ENCODE data around the gene CFHR5. TPM values are rescaled to one million over a fixed set of nuclear protein-coding genes. Genes with fewer than 3 reads are reported as not detected.

Gene CFHR5
- total and polyA plus RNA-seq, 8 donors: 0.06 TPM; not detected in 7

- Histone ChIP-seq H3K9me3 (no peaks in the 10 kb centered on the region), H3K4me3 (no peak overlapping the region), H3K4me1 (no peaks in the 10 kb centered on the region), H3K36me3 (no peaks in the 10 kb centered on the region), H3K27me3 (no peaks in the 10 kb centered on the region), H3K27ac (no peak overlapping the region)
- intact Hi-C loops (cut with DNase I): no loop called here
- ATAC-seq (no peak), DNase-seq (no peak), FAIRE-seq (no peak)
- TF ChIP-seq, protein P1, sequence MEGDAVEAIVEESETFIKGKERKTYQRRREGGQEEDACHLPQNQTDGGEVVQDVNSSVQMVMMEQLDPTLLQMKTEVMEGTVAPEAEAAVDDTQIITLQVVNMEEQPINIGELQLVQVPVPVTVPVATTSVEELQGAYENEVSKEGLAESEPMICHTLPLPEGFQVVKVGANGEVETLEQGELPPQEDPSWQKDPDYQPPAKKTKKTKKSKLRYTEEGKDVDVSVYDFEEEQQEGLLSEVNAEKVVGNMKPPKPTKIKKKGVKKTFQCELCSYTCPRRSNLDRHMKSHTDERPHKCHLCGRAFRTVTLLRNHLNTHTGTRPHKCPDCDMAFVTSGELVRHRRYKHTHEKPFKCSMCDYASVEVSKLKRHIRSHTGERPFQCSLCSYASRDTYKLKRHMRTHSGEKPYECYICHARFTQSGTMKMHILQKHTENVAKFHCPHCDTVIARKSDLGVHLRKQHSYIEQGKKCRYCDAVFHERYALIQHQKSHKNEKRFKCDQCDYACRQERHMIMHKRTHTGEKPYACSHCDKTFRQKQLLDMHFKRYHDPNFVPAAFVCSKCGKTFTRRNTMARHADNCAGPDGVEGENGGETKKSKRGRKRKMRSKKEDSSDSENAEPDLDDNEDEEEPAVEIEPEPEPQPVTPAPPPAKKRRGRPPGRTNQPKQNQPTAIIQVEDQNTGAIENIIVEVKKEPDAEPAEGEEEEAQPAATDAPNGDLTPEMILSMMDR (IDR thresholded peaks at IDR 0.05): no peak
- 86 to 90% methylated on average over 3 of the region's 3 CpGs for WGBS, 2 donors
Observed at GRCh38 chr1:197036861-197037260, 59.5 kb downstream of the CFHR5 start.

GRCh38 chr1:197041486-197042353, 64.4 kb downstream of the CFHR5 start:
- no peak for ATAC-seq
- no peak for DNase-seq
- Histone ChIP-seq H3K9me3 (no peaks in the 10 kb centered on the region), H3K4me1 (no peaks in the 10 kb centered on the region), H3K27me3 (no peaks in the 10 kb centered on the region), H3K4me3 (no peak overlapping the region), H3K36me3 (no peaks in the 10 kb centered on the region), H3K27ac (no peak overlapping the region)
- FAIRE-seq: no peak
- TF ChIP-seq, protein P1 (IDR thresholded peaks at IDR 0.05): no peak
- 64 to 74% methylated on average over 7 of the region's 7 CpGs for WGBS, 2 donors
- intact Hi-C loops (cut with DNase I): no loop called here

- Histone ChIP-seq H3K27ac (no peak overlapping the region), H3K9me3 (no peaks in the 10 kb centered on the region), H3K4me3 (no peak overlapping the region), H3K36me3 (no peaks in the 10 kb centered on the region), H3K27me3 (no peaks in the 10 kb centered on the region), H3K4me1 (no peaks in the 10 kb centered on the region)
- ATAC-seq: no peak
- DNase-seq: no peak
- 56 to 66% methylated on average over 2 to 4 of the region's 4 CpGs for WGBS, 2 donors
- no peak for FAIRE-seq
- TF ChIP-seq, protein P1 (IDR thresholded peaks at IDR 0.05): no peak
- intact Hi-C loops (cut with DNase I): no loop called here
Observed at GRCh38 chr1:197042676-197043341, 65.5 kb downstream of the CFHR5 start.

DNA sequence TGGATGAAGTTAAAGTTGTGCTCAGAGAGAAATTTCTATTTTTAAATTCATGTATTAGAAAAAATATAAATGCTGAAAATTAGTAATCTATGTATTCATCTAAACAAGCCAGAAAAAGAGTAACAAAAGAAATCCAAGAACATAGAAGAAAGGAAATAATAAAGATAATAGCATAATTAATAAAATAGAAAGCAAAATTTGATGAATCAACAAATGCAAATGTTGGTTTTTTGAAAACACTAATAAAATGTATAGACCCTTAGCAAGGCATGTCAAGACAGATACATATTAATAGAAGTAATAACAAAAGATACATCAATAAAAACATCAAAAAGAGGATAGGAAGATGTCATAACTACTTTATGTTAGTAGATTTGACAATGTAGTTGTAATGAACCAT, 71.7 kb downstream of the CFHR5 start:
- Histone ChIP-seq H3K27ac (no peak overlapping the region), H3K4me3 (no peak overlapping the region), H3K27me3 (no peaks in the 10 kb centered on the region), H3K4me1 (no peaks in the 10 kb centered on the region), H3K36me3 (no peaks in the 10 kb centered on the region), H3K9me3 (no peaks in the 10 kb centered on the region)
- ATAC-seq: no peak
- intact Hi-C loops (cut with DNase I): no loop called here
- DNase-seq: no peak
- no peak for FAIRE-seq
- TF ChIP-seq, protein P1 (IDR thresholded peaks at IDR 0.05): no peak

Other genes with a start within 250 kb of the CFHR5 start
- gene CFHR3, start 202.7 kb upstream of the CFHR5 start, total RNA-seq: under 1 TPM in 2 of 6 donors, not detected in 4; 0.09 TPM
- gene CFHR3, start 202.7 kb upstream of the CFHR5 start, polyA plus RNA-seq: under 1 TPM in 1 of 2 donors, not detected in 1; 0.15 TPM
- gene CFHR1, start 157.8 kb upstream of the CFHR5 start, total RNA-seq: under 1 TPM in 2 of 6 donors, not detected in 4; 0.17 to 0.44 TPM
- gene CFHR1, start 157.8 kb upstream of the CFHR5 start, polyA plus RNA-seq: under 1 TPM in 1 of 2 donors, not detected in 1; 0.61 TPM
- under 1 TPM in 1 of 6 donors, not detected in 5; 0.35 TPM for gene CFHR4, start 89.5 kb upstream of the CFHR5 start, total RNA-seq
- not detected for gene CFHR4, start 89.5 kb upstream of the CFHR5 start, polyA plus RNA-seq
- gene CFHR2, start 33.8 kb upstream of the CFHR5 start, total RNA-seq: under 1 TPM in 2 of 6 donors, not detected in 4; 0.25 to 0.28 TPM
- gene CFHR2, start 33.8 kb upstream of the CFHR5 start, polyA plus RNA-seq: not detected
- gene F13B, start 89.7 kb downstream of the CFHR5 start, total RNA-seq: not detected
- not detected for gene F13B, start 89.7 kb downstream of the CFHR5 start, polyA plus RNA-seq
- gene ASPM, start 169.1 kb downstream of the CFHR5 start, total RNA-seq: under 1 TPM; under 0.01 to 0.72 (median 0.17) TPM
- gene ASPM, start 169.1 kb downstream of the CFHR5 start, polyA plus RNA-seq: under 1 TPM; 0.02 to 0.08 TPM
- 10 to 100 TPM in 1 of 6 donors, 1 to 10 TPM in 5; 4.8 to 10.5 (median 6.1) TPM for gene ZBTB41, start 223.7 kb downstream of the CFHR5 start, total RNA-seq
- 1 to 10 TPM; 1.3 to 3.2 TPM for gene ZBTB41, start 223.7 kb downstream of the CFHR5 start, polyA plus RNA-seq

All from pancreas (tissue), 10 donors.